Activated CD4-positive, alpha-beta T cell treated with anti-CD3 and anti-CD28 coated beads, Interleukin-10, Interleukin-2, amounts not matched to agents 100 ng/mL and 50 ng/mL, durations not matched to agents 16 hours and 8 hours (primary cell): Measurements from ENCODE around the gene KCP.

Source experiments
- DNase-seq: peaks from one replicate; pipeline ENCODE4 v3.0.0-alpha.2; 2020

Gene KCP

DNA sequence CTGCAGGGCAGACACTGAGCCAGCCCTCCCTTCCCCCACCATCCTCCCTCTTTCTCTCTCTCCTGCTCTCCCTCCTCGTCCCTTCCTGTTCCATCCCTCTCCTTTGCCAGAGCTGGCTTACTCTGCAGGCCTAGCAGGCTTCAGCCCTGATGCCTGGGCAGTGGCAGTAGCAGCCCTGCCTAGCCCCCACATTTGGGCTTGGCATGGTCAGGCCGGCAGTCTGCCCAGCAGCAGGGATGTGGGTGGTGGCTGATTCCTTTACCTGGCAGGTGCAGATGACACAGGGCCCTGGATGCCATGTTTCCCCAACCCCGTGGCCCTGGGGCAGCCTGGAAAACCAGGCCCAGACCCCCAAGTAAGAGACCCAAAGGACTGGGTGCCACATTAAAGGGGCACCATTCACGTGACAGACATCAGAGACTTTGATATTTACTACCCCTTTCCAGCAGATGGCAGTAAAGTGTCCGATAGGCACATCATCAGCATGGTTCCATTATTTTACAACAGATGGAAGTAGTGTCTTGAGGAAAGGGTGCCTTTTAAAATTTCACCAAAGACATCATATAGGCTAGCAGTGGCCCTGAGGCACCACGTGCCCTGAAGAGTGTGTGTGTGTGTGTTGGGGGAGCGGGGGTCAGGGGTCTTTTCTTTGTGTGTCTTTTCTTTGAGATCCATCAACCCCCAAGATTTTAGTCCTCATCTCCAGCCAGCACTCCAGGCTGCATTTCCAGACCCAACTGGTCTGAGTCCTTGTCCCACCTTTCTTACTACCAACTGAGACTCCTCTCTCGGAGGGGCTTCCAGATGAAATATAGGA lies 5.9 kb downstream of the KCP start:
- peak; percentile 65 for DNase-seq

DNA sequence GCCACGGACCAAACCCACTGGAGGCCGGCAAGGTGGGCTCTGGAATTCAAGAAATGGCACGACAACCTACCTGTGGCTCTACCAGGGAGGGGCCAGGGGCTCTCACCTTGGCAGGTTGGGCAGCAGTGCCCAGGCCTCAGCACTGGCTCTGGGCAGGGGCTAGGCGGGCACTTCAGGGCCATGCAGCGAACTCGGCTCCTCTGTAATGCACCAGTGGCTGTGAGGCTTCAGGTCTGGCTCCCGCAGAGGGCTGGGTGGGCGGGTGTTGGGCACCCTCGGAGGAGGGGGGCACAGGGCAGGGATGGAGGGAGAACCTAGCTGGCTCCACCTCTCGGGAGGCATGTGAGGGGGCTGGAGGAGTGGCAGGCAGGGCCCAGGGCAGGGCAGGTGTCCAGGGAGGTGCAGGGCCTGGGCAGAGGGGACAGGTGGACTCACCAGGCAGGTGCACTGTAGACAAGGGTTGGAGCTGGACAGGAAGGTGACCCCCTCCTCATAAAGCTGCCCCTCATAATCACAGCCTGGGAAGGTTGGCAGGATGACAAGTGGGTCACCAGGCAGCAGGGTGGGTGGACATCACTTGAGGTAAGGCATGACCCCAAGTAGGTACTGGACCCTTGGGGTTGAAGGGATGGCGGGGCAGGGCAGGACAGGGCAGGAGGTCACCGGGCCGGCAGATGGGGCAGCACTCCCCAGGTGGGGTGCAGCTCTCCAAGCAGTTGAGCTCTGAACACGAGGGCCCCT lies 6.7 kb downstream of the KCP start:
- DNase-seq = no peak

DNA sequence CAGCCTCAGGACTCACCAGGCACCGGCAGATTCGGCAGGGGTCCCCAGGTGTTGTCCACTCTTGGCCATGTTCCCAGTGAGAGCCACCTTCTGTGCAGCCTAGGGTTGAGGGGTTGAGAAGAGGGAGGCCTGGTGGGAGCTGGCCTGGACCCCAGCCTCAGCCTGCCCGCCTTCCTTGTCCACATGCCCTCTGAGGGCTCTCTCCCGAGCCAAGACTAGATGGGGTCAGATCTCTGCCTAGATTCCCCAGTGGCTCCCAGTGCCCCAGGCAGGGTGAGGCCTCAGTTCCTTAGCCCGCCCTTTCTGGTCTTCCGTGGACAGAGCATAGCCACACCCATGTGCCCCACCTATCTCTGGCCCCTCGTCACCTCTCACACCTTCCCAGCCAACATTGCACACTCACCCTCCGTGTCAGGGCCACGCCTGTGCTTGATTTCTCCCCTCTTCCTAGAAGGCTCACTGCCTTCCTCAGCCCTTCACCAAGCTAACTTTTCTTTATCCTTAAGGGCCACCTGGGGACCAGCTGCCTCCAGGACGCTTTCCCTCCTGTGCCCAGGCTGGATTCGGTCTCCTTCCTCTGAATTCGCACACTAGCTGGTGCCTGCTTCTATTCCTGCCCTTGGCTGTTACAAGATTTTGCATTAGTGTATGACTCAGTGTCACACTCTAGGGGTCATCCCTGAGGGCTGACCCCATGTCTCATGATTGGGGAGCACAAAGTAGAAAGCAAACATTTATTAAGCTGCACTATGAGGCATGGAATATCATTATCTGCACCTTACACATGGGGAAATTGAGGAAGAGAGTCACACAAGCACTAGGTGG lies 7.5 kb downstream of the KCP start:
- no peak for DNase-seq

DNA sequence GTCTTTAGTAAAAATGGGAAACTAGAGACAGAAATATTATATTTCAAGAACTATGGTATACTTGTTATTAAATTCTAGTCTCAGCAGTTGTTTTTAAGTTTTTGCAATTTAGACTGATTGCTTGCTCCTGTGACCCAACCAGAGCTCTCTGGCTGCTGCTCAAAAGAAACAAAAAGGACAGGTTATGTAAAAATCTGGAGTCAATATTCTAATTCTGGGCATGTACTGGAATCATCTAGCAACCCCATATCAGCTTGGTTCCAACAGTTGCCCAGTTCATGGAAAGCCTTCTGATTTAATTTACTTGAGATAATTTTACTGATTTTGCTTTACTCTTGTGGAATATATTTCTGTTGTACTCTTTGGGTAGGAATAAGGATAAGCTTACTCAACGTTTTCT lies 10.3 kb downstream of the KCP start:
- DNase-seq = no peak

DNA sequence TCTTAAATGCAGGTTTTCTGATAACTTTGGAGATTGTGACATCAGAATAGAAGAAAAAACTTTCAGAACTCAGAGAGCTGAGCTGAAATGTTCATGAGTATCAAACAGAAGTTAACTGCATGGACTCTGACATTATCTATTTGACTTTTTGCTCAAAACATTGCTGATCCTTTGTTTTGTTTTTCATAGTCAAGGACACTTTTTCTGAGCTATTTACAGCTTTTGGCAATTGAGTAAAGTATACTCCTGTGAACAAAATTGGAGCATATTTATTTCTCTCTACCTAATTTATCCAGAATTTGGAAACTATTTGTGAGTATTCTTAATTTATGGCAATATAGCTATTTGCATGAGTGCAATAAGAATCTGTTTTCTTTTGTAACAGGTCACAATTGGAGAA lies 11.1 kb downstream of the KCP start:
- no peak for DNase-seq

DNA sequence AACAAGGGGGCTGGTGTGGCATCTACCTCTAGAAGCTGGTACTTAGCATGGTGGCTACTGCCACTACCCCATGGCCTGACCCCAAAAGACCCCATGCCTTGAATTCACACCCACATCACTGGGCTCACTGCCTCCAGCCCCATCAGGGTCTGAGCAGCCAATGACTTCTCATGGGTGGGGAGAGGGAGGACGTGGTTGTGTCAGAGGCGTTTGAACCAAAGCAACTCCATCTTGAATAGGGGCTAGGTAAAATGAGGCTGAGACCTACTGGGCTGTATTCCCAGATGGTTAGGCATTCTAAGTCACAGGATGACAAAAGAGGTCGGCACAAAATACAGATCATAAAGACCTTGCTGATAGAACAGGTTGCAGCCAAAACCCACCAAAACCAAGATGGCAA lies 15.2 kb downstream of the KCP start:
- no peak for DNase-seq

DNA sequence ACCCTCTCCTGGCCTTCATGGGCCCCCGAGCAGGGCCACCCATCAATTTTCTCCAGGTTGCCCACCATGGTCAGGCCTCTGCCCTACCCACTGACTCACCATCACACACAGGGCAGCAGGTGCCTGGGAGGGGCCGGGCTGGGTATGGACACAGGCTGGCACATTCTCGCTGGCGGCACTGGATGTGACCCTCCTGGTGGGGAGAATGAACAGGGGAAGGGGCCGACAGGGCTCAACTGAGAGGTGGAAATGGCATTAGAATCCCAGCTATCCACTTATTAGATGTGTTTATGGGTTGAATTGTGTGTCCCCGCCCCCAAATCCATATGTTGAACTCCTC lies 16.4 kb downstream of the KCP start:
- DNase-seq = no peak

DNA sequence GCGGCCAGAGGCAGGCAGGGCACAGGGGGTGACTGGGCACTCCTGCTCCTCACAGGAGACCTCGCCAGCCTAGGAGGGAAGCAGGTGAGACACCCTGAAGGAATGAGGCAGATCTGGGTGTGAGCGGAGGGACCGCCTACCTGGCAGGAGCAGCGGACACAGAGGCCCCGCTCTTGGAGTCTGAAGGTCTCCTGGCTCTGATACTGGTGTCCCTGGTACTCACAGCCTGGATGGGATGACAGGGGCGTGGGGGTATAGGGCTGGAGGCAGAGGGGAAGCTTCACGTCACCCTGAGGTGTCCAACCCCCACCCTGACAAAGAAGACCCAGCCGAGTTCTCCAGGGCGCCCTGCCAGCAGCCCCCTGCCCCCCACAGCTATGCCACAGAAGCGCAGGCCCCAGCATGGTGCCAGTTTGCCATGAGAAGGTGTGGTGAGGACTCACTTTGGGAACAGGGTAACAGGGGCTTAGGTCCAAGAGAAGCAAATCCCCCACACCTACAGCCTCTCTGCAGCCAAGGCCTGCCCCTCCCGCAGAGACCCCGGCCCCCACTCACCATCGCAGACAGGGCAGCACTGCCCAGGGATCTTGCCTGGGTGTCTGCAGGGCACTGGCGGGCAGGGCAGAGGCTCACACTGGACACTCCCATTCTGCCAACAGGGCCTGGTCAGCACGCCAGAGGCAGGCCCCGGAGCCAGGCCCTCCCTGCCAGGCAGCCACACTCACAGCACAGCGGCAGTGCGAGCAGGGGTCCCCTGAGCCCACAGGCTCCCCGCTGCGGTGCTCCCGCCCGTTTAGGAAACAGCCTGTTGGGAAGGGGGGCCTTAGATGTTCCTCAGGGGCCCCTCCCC lies 17.0 kb downstream of the KCP start:
- no peak for DNase-seq

DNA sequence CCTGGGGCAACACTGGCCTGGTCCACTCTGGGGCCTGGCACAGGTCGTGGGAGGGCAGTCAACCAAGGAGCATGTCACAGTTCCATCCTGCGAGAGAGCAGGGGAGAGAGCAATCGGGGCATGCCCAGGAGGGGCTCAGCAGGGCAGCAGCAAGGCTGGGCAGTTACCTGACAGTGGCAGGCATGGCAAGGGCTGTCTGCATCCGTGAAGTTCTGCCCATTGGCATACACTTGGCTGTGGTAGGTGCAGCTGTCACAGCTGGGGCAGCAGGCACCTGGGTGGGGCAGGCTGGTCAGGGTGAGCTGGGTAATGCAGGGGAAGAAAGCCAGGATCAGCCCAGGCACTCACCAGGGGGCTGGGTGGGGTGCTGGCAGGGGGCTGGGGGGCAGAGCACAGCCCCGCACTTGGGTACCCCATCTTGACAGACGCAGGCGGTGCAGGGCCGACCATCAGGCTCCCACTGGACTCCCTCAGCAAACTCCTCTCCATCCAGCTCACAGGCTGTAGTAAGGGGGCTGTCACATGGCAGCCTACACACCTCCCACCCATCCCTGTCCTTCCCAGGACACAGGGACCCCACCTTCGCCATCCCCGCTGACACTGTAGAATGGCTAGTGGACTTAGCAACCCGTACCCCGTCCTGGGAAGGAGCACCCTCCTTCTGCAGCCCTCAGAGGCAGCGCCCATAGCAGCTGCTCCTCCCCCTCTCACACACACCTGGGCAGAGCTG lies 17.8 kb downstream of the KCP start:
- no peak for DNase-seq

DNA sequence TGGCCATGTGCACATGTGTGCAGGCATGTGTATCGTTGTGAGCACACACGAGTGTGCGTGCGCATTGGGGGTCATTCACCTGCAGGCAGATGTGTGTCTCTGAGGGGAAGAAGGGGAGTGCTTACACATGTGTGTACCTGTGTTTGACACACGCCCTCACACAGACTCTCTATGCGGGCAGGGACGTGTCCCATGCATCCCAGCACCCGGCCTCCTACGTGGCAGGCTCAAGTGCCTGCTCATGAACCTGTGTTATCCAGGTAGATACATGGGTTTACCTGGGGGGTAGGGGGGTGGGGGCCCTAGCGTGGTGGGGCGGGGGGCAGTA lies 18.6 kb downstream of the KCP start:
- no peak for DNase-seq

DNA sequence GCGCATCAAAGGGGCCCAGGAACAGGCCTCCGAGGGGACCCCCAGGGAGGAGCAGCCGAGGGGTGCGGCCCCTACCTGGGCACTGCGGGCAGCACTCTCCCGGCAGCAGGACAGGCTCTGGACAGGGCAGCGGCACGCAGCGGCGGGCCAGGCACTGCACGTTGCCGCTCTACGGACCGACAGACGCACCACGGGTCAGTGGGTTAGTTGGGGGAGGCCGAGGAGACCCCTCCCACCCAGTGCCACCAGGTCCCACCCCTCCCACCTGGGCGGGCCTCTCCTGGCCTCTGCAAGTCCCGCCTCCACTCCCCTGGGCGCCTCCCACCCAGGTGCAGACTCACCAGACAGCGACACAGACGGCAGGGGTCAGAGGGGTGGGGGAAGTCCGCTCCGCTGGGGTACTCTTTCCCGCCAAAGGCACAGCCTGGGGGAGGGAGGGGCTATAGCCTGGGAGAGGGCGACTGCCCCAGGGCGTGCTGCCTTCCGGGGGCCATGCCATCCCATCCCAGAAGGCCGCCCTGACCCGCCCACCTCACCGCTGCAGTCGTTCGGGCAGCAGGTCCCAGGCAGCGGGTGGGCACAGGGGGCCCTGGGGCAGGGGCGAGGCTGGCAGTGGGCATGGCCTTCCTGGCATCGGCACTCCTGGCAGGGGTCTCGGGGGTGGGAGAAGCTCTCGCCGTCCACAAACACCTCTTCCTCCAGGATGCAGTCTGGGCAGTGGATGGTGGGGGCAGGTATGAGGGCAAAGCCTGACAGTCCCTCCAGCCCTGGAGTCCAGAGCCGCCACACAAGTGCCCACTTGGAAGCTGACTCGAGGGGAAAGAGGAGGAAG lies 19.2 kb downstream of the KCP start:
- DNase-seq = no peak

DNA sequence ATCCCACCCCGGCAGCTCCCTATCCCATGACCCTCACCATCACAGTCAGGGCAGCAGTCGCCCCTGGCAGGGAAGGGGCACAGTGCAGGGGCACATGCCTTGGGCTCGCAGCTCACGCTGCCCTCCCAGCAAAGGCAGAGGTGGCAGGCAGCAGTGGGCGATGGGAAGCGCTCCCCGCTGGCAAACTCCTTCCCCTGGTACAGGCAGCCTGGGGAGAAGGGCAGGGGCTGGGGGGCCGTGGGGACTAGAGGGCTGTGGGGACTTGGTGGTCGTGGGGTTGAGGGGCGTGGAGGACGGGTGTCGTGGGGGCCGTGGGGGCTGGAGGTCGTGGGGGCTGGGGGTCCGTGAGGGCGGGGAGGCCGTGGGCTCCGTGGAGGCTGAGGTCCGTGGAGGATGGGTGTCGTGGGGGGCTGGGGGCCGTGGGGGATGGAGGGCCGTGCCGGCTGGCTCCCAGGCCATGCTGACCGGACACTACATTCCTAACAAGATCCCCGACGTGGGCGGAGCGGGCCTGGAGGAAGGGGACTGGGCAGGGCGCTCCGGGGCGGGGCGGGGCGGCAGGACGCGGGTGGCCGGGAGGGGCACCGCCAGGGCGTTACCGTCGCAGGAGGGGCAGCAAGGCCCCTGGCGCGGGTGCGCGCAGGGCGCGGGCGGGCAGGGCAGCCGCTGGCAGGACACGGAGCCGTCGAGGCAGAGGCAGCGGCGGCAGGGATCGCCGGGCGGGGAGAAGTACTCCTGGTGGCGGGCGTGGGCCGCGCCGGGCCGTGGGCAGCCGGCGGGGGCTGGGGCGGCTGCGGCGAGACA lies 20.0 kb downstream of the KCP start:
- no peak for DNase-seq

DNA sequence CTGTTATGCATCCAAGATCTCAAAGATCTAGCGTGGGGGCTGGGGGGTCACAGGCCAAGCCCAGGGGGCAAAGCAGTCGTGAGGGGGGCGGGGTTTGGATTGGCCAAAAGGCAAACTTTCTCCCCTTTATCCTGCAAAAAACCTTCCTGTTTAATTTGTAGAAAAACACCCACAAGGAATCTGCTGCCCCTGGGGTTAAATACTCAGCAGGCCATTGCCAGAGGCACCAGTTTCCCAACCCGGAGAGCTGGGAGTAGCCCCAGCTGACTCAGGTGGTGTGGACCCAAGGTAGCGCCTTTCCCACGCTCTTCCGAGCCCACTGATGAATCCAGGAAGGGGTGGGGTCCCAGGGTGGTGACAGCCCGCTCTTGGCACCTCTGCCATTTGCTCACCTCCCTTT lies 21.4 kb downstream of the KCP start:
- no peak for DNase-seq

DNA sequence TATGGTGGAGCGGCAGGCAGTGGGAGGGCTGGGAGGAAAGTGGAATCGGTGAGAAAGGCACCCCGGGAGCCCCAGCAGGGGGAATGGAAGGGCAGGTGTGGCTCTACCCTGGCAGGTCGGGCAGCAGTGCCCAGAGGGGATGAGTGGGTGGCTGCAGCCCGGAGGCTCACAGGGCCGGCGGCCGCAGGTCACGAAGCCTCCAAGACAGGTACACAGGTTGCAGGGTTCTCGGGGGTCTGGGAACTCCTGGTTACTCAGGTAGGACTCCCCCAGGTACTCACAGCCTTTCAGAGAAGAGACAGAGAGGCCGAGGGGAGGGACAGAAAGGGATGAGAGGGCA lies 21.8 kb downstream of the KCP start:
- DNase-seq = no peak

DNA sequence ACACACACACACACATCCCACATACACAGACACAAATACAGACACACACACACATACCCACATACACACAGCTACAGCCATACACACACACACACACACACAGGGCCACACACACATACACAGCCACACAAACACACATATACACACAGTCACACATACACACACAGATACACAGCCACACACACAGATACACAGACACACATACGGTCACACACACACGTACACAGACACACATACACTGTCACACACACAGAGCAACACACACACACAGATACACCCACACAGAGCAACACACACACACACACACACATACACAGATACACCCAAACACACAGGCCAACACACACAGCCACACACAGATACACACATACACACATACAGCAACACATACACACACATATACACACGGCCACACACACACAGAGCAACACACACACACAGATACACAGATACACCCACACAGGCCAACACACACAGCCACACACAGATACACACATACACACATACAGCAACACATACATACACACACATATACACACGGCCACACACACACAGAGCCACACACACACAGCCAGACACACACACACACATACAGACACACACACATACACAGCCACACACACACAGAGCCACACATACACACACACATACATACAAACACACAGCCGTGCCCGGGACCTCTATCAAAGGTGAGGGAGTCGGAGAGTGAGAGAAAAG lies 22.3 kb downstream of the KCP start:
- DNase-seq = no peak

DNA sequence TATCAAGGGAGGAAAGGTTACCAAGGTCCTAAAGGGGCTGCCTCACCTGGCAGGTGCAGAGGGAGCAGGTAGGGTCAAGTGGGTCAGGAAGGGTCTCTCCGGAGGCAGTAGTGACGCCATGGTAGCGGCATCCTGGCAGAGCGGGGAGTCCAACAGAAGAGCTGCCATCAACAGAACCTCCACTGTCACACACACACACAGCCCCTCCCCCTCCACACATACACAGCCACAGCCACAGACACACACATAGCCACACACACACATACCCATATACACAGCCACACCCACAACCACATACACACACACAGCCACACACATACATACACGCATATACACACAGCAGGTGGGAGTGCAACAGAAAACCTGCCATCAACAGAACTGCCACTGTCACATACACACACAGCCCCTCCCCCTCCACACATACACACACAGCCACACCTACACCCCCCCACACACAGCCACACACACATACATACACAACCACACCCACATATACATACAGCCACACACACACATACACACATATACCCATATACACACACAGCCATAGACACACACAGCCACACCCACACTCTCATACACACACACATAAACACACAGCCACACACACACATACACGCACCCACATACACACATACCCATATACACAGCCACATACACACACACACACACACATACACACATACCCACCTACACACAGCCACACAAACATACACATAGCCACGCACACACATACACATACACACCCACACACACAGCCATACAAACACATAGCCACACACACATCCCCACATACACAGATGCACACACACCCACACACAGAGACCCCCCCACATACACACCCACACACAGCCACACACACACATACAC lies 23.1 kb downstream of the KCP start:
- no peak for DNase-seq

DNA sequence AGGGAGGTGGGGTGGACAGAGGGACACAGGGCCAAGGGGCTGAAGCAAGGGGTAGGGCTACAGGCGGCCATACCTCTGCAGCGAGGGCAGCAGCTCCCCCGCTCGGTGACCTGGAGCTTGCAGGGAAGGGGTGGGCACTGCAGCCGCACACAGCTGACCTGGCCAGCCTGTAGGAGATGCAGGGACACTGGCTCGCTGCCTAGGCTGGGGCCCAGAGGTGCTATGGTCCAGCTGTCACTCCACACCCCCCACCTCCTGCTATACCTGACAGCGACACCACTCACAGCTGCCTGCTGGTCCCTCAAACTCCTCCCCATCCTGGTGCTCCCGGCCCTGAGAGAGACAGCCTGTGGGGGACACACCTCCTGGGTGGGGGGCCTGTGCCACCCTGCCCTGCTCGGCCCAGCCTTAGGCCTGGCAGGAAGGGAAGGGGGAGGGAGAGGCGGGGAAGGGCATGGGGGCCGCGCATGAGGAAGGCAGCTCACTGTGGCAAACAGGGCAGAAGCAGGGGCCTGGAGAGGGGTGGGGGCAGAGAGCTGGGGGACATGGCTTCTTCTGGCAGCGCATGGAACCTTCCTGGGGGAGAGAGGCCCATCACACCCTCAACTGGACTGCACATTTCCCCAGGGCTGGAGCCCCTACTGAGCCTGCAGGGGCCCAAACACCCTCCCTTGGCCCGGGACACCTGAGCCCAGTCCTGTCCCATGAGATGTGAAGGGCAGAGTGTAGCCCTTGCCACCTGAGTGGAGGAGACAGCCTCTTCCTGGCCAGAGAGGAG lies 23.9 kb downstream of the KCP start:
- no peak for DNase-seq
